Mesenchymal stem cell (in vitro differentiated cells and primary cell): Measurements from ENCODE around the gene PODXL2.

Source experiments
- DNase-seq: peaks from one replicate; pipeline ENCODE4 v3.0.0-alpha.2; 2013
- H2AFZ ChIP-seq: one replicate; pipeline ENCODE4 v1.6.1; 2013; ENCODE audit warnings: low read depth, mild to moderate bottlenecking, control low read depth, inconsistent platforms, low read length, moderate library complexity
- H2AK5ac ChIP-seq: 2 replicates; pipeline ENCODE4 v1.6.1; 2013; ENCODE audit warnings: low read length, moderate library complexity, mild to moderate bottlenecking, inconsistent platforms; ENCODE audit not compliant: severe bottlenecking
- H2BK120ac ChIP-seq: one replicate; pipeline ENCODE4 v1.6.1; 2013; ENCODE audit warnings: low read depth, mild to moderate bottlenecking, inconsistent platforms, low read length, moderate library complexity
- H2BK12ac ChIP-seq, 2 experiments: one replicate each; pipeline ENCODE4 v1.6.1; 2013; ENCODE audit warnings: inconsistent platforms in 2 of 2, low read length in 2 of 2, mild to moderate bottlenecking in 2 of 2, moderate library complexity in 2 of 2, control low read depth in 1 of 2
- H2BK15ac ChIP-seq: one replicate; pipeline ENCODE4 v1.6.1; 2013; ENCODE audit warnings: mild to moderate bottlenecking, low read depth, inconsistent platforms; ENCODE audit not compliant: poor library complexity, severe bottlenecking
- H2BK5ac ChIP-seq: 2 replicates; pipeline ENCODE4 v1.6.1; 2013; ENCODE audit warnings: low read depth, mild to moderate bottlenecking, low read length, control low read depth, inconsistent platforms; ENCODE audit not compliant: poor library complexity, severe bottlenecking
- H3K14ac ChIP-seq, 2 experiments: one replicate each; pipeline ENCODE4 v1.6.1; 2013; ENCODE audit warnings: inconsistent platforms in 2 of 2, low read length in 2 of 2, control low read depth in 1 of 2, mild to moderate bottlenecking in 1 of 2, moderate library complexity in 1 of 2
- H3K18ac ChIP-seq, 2 experiments: one replicate each; pipeline ENCODE4 v1.6.1; 2013; ENCODE audit warnings: inconsistent platforms in 2 of 2, low read length in 2 of 2, control low read depth in 1 of 2, low read depth in 1 of 2, mild to moderate bottlenecking in 1 of 2
- H3K23ac ChIP-seq, 2 experiments: one replicate each; pipeline ENCODE4 v1.6.1; 2013; ENCODE audit warnings: inconsistent platforms in 2 of 2, low read length in 2 of 2, mild to moderate bottlenecking in 2 of 2, moderate library complexity in 2 of 2, control low read depth in 1 of 2
- H3K27ac ChIP-seq: 2 replicates; pipeline ENCODE4 v1.5.1; 2013; ENCODE audit warnings: mild to moderate bottlenecking, moderate library complexity, low read length, control low read depth, inconsistent platforms; ENCODE audit not compliant: poor library complexity, severe bottlenecking
- H3K27me3 ChIP-seq, 2 experiments: 2 replicates each; pipeline versions ENCODE4 v1.6.1 to v1.7.0; 2013; ENCODE audit warnings: low read length in 2 of 2, mild to moderate bottlenecking in 2 of 2, moderate library complexity in 2 of 2, control low read depth in 1 of 2, inconsistent platforms in 1 of 2; ENCODE audit not compliant: control insufficient read depth in 1 of 2, insufficient read depth in 1 of 2
- H3K36me3 ChIP-seq, 2 experiments: 2 replicates each; pipeline versions ENCODE4 v1.6.1 to v1.7.0; 2013; ENCODE audit warnings: low read length in 2 of 2, control low read depth in 1 of 2, inconsistent platforms in 1 of 2, low read depth in 1 of 2, mild to moderate bottlenecking in 1 of 2; ENCODE audit not compliant: insufficient read depth in 2 of 2, control insufficient read depth in 1 of 2
- H3K4ac ChIP-seq, 2 experiments: one replicate each; pipeline ENCODE4 v1.6.1; 2013; ENCODE audit warnings: inconsistent platforms in 2 of 2, low read length in 2 of 2, mild to moderate bottlenecking in 2 of 2, moderate library complexity in 2 of 2, control low read depth in 1 of 2, low read depth in 1 of 2
- H3K4me1 ChIP-seq: 2 replicates; pipeline ENCODE4 v1.6.1; 2013; ENCODE audit warnings: low read depth, low read length, control low read depth; ENCODE audit not compliant: control insufficient read depth, insufficient read depth
- H3K4me2 ChIP-seq: 2 replicates; pipeline ENCODE4 v1.6.1; 2013; ENCODE audit warnings: low read length, mild to moderate bottlenecking, inconsistent platforms; ENCODE audit not compliant: poor library complexity, severe bottlenecking
- H3K4me3 ChIP-seq, 2 experiments: 2 replicates each; pipeline versions ENCODE4 v1.5.1 to v1.7.0; 2013; ENCODE audit warnings: low read length in 2 of 2, mild to moderate bottlenecking in 2 of 2, control low read depth in 1 of 2, low read depth in 1 of 2; ENCODE audit not compliant: insufficient read depth in 1 of 2
- H3K79me1 ChIP-seq: replicated peaks from 2 replicates; pipeline ENCODE4 v1.6.1; 2013; ENCODE audit warnings: mild to moderate bottlenecking, control low read depth, low read length, inconsistent platforms; ENCODE audit not compliant: poor library complexity, severe bottlenecking
- H3K9ac ChIP-seq: 2 replicates; pipeline ENCODE4 v1.7.0; 2013; ENCODE audit warnings: mild to moderate bottlenecking, low read length, moderate library complexity
- H3K9me3 ChIP-seq: 2 replicates; pipeline ENCODE4 v1.7.0; 2013; ENCODE audit warnings: mild to moderate bottlenecking, low read length; ENCODE audit not compliant: control insufficient read depth
- H4K8ac ChIP-seq: one replicate; pipeline ENCODE4 v1.6.1; 2013; ENCODE audit warnings: inconsistent platforms, mild to moderate bottlenecking, low read length, moderate library complexity
- H4K91ac ChIP-seq: one replicate; pipeline ENCODE4 v1.6.1; 2013; ENCODE audit warnings: mild to moderate bottlenecking, low read length, inconsistent platforms
- WGBS: methylation state at CpG from one replicate; pipeline ENCODE4 v1.1.7; 2013; ENCODE audit warnings: mixed read lengths; 5-methylcytosine and 5-hydroxymethylcytosine counted together

PODXL2 gene

DNA sequence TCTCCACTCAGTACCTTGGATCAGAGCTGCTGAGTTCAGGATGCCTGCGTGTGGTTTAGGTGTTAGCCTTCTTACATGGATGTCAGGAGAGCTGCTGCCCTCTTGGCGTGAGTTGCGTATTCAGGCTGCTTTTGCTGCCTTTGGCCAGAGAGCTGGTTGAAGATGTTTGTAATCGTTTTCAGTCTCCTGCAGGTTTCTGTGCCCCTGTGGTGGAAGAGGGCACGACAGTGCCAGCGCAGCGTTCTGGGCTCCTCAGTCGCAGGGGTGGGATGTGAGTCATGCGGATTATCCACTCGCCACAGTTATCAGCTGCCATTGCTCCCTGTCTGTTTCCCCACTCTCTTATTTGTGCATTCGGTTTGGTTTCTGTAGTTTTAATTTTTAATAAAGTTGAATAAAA lies 7.0 kb upstream of the PODXL2 start:
- no peak overlapping the region for H3K23ac ChIP-seq
- no peaks in the 10 kb centered on the region for H3K4me1 ChIP-seq
- no peak overlapping the region for H3K4me2 ChIP-seq
- H2BK120ac ChIP-seq = no peak overlapping the region
- 94% methylated on average over 11 of the region's 11 CpGs for WGBS
- H2BK15ac ChIP-seq = no peak overlapping the region
- no peak overlapping the region for H3K4ac ChIP-seq
- no peak overlapping the region for H3K27ac ChIP-seq
- H2BK5ac ChIP-seq = no peak overlapping the region
- H3K27me3 ChIP-seq = peaks cover 4 to 7% of the 10 kb centered on the region in 2 experiments
- no peaks in the 10 kb centered on the region for H3K79me1 ChIP-seq
- H2AFZ ChIP-seq = no peak overlapping the region
- no peak for DNase-seq
- no peaks in the 10 kb centered on the region for H3K9me3 ChIP-seq
- no peak overlapping the region for H4K8ac ChIP-seq
- no peak overlapping the region for H3K9ac ChIP-seq
- no peak overlapping the region for H3K18ac ChIP-seq
- no peak overlapping the region for H2BK12ac ChIP-seq
- no peak overlapping the region for H4K91ac ChIP-seq
- no peak overlapping the region for H3K14ac ChIP-seq
- H3K36me3 ChIP-seq = peaks cover 47 to 50% of the 10 kb centered on the region in 2 experiments
- no peak overlapping the region for H2AK5ac ChIP-seq
- no peak overlapping the region for H3K4me3 ChIP-seq

DNA sequence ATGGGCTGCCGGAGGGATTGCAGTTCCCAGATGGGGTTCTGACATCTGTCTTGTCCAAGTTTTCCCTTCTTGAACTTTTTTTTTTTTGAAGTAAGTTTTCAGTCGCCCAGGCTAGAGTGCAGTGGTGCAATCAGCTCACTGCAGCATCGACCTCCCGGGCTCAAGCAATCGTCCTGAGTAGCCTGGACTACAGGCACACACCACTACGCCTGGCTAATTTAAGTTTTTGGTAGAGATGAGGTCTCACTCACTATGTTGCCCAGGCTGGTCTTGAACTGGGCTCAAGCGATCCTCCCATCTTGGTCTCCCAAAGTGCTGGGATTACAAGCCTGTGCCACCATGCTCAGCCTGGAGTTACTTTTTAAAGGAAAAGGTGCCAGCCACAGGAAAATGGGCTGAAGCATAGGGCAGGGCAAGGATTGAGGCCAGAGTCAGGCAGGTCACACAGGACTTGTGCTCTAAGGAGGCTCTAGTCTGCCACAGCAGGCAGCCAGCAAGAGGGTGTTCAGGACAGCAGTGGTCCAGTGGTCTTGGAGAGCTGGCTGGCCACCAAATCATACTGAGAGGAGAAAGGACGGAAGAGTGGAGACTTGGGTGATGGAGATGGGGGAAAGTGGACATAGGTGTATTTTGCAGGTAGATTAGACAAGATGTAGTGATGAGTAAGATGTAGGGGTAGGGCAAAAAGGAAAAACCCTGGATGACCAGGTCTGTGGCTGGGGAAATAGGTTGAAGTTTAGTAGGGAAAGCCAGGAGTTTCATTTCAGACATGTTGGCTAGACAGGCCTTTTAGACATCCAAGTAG lies 6.0 kb upstream of the PODXL2 start:
- H2BK15ac ChIP-seq = no peak overlapping the region
- H4K8ac ChIP-seq = no peak overlapping the region
- no peaks in the 10 kb centered on the region for H3K4me1 ChIP-seq
- no peaks in the 10 kb centered on the region for H3K79me1 ChIP-seq
- H3K4ac ChIP-seq = no peak overlapping the region
- no peak overlapping the region for H3K18ac ChIP-seq
- no peak overlapping the region for H2BK5ac ChIP-seq
- H2AK5ac ChIP-seq = no peak overlapping the region
- H2AFZ ChIP-seq = no peak overlapping the region
- H3K27me3 ChIP-seq = peaks cover 5 to 15% of the 10 kb centered on the region in 2 experiments
- WGBS = 97% methylated on average over 8 of the region's 8 CpGs
- H3K36me3 ChIP-seq = peaks cover 37 to 42% of the 10 kb centered on the region in 2 experiments
- H2BK12ac ChIP-seq = no peak overlapping the region
- H3K23ac ChIP-seq = no peak overlapping the region
- H4K91ac ChIP-seq = no peak overlapping the region
- H3K14ac ChIP-seq = no peak overlapping the region
- H3K9ac ChIP-seq = no peak overlapping the region
- no peaks in the 10 kb centered on the region for H3K9me3 ChIP-seq
- no peak overlapping the region for H3K27ac ChIP-seq
- H3K4me2 ChIP-seq = no peak overlapping the region
- DNase-seq = no peak
- H2BK120ac ChIP-seq = no peak overlapping the region
- H3K4me3 ChIP-seq = no peak overlapping the region

DNA sequence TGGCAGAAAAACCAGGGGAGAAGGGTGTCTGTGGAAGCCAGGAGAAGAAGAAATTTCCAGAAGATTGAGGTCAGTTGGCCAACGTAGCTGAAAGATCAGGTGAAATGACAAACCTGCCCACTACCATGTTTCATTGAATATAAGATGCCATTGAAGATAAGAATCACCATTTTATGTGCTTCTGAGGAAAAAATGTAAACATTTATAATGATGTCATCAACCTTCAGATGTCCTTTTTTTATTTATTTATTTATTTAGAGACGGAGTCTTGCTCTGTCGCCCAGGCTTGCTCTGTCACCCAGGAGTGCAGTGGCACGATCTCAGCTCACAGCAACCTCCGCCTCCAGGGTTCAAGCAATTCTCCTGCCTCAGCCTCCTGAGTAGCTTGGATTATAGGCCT lies 4.9 kb upstream of the PODXL2 start:
- WGBS = 72% methylated on average over 4 of the region's 5 CpGs
- H2AK5ac ChIP-seq = no peak overlapping the region
- DNase-seq = no peak

DNA sequence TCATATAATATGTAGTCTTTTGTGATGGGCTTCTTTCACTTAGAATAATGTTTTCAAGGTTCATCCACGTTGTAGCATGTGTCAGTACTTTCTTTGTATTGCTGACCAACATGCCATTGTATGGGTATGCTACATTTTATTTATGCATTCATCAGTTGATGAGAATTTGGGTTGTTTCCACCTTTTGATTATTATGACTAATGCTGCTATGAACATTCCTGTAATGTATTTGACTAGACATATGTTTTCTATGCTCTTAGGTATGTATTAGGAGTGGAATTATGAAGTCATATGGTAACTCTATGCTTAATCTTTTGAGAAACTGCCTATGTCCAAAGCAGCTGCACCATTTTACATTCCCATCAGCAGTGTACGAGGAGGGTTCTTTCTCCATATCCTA lies 3.2 kb upstream of the PODXL2 start:
- Histone ChIP-seq H3K79me1 (no peaks in the 10 kb centered on the region), H4K8ac (no peak overlapping the region), H3K36me3 (peaks cover 18% of the 10 kb centered on the region in 2 experiments), H3K4me1 (peaks cover 13% of the 10 kb centered on the region), H3K18ac (no peak overlapping the region), H3K4me2 (no peak overlapping the region), H3K9me3 (no peaks in the 10 kb centered on the region), H3K4me3 (no peak overlapping the region), H2AFZ (no peak overlapping the region), H2BK5ac (no peak overlapping the region), H3K9ac (no peak overlapping the region), H3K27ac (no peak overlapping the region), H2BK15ac (no peak overlapping the region), H2BK12ac (no peak overlapping the region), H4K91ac (no peak overlapping the region), H3K14ac (no peak overlapping the region), H2BK120ac (no peak overlapping the region), H3K27me3 (peaks cover 26 to 37% of the 10 kb centered on the region in 2 experiments), H2AK5ac (no peak overlapping the region), H3K4ac (no peak overlapping the region), H3K23ac (no peak overlapping the region)
- WGBS = 71% methylated on average over 2 of the region's 2 CpGs
- DNase-seq = no peak

More for the DNA sequence above, 4.9 kb upstream of the PODXL2 start:
- Histone ChIP-seq H2BK120ac (no peak overlapping the region), H3K4ac (no peak overlapping the region), H3K27me3 (peaks cover 12 to 23% of the 10 kb centered on the region in 2 experiments), H3K4me2 (no peak overlapping the region), H3K9ac (no peak overlapping the region), H3K14ac (no peak overlapping the region), H2BK15ac (no peak overlapping the region), H2AFZ (no peak overlapping the region), H3K18ac (no peak overlapping the region), H3K79me1 (no peaks in the 10 kb centered on the region), H3K9me3 (no peaks in the 10 kb centered on the region), H3K4me1 (peaks cover 3% of the 10 kb centered on the region), H3K27ac (no peak overlapping the region), H2BK12ac (no peak overlapping the region), H4K91ac (no peak overlapping the region), H2BK5ac (no peak overlapping the region), H4K8ac (no peak overlapping the region), H3K4me3 (no peak overlapping the region), H3K23ac (no peak overlapping the region), H3K36me3 (peaks cover 28 to 31% of the 10 kb centered on the region in 2 experiments)
